ENCODE data around the gene GRK4.

DNA sequence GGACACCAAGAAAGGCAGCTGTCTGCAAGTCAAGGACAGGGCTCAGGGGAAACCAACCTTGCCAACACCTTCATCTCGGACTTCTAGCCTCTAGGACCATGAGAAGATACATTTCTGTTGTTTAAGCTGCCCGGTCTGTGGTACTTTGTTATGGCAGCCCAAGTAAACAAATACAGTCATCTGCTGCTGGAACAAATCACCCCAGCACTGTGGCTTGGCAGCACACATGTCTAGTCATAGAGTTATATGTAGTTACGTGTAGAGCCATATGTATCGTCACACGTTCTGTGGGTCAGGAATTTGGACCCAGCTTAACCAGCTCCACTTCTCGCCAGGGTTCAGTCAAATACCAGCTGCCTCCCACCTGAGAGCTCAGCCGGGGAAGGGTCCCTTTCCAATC, 108.4 kb downstream of the GRK4 start:
- no peak for TF ChIP-seq CTCF (IDR thresholded peaks at IDR 0.05)
- no peak for TF ChIP-seq POLR2A (IDR thresholded peaks at IDR 0.05)
